NCI-H748 (cell line): ENCODE data around the gene TAS2R31.

ENCODE experiments used
- DNase-seq: peaks from one replicate; lab custom pipeline; 2025; ENCODE audit not compliant: unreplicated experiment; lab: John Stamatoyannopoulos, UW

The TAS2R31 gene

GRCh38 chr12:11007608-11008007 is 23.6 kb downstream of the TAS2R31 start:
- no peak for DNase-seq

GRCh38 chr12:10998204-10998603 is 33.0 kb downstream of the TAS2R31 start, which contains the start of gene TAS2R20:
TSS of gene TAS2R20 (minus strand) at chr12:10998304. CDS start at chr12:10997875, 429 bp downstream.
- no peak for DNase-seq

GRCh38 chr12:10994307-10994706 is 36.9 kb downstream of the TAS2R31 start:
- no peak for DNase-seq

- no peak for DNase-seq
These were observed 42.1 kb downstream of the TAS2R31 start for GRCh38 chr12:10989107-10989506.

- DNase-seq: no peak
These were observed 44.4 kb downstream of the TAS2R31 start, which contains the start of gene TAS2R50 for GRCh38 chr12:10986812-10987211. TSS of gene TAS2R50 (minus strand) at chr12:10986912. CDS start at chr12:10986860, 52 bp downstream.

GRCh38 chr12:10982244-10982643 is 49.0 kb downstream of the TAS2R31 start:
- no peak for DNase-seq
